DMS79 (cell line): ENCODE results near the gene CHD9.
A peak's percentile ranks its signal among the peaks of the same experiment; 100 is the strongest.
"Not testable (repeated sequence)": the region's sequence is repeated elsewhere in the genome, so short reads cannot be mapped to it uniquely, and the experiment has no call there.

Source experiments
- DNase-seq: peaks from one replicate; lab custom pipeline; 2025; lab: John Stamatoyannopoulos, UW

Gene CHD9, protein sequence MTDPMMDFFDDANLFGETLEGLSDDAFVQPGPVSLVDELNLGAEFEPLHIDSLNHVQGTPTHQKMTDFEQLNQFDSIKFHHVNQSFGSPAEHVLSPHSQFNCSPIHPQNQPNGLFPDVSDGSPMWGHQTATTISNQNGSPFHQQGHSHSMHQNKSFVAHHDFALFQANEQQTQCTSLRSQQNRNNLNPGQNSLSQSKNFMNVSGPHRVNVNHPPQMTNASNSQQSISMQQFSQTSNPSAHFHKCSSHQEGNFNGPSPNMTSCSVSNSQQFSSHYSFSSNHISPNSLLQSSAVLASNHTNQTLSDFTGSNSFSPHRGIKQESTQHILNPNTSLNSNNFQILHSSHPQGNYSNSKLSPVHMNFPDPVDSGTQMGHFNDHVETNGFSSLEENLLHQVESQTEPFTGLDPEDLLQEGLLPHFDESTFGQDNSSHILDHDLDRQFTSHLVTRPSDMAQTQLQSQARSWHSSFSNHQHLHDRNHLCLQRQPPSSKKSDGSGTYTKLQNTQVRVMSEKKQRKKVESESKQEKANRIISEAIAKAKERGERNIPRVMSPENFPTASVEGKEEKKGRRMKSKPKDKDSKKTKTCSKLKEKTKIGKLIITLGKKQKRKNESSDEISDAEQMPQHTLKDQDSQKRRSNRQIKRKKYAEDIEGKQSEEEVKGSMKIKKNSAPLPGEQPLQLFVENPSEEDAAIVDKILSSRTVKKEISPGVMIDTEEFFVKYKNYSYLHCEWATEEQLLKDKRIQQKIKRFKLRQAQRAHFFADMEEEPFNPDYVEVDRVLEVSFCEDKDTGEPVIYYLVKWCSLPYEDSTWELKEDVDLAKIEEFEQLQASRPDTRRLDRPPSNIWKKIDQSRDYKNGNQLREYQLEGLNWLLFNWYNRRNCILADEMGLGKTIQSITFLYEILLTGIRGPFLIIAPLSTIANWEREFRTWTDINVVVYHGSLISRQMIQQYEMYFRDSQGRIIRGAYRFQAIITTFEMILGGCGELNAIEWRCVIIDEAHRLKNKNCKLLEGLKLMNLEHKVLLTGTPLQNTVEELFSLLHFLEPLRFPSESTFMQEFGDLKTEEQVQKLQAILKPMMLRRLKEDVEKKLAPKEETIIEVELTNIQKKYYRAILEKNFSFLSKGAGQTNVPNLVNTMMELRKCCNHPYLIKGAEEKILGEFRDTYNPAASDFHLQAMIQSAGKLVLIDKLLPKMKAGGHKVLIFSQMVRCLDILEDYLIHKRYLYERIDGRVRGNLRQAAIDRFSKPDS (N-terminal part only)

DNA sequence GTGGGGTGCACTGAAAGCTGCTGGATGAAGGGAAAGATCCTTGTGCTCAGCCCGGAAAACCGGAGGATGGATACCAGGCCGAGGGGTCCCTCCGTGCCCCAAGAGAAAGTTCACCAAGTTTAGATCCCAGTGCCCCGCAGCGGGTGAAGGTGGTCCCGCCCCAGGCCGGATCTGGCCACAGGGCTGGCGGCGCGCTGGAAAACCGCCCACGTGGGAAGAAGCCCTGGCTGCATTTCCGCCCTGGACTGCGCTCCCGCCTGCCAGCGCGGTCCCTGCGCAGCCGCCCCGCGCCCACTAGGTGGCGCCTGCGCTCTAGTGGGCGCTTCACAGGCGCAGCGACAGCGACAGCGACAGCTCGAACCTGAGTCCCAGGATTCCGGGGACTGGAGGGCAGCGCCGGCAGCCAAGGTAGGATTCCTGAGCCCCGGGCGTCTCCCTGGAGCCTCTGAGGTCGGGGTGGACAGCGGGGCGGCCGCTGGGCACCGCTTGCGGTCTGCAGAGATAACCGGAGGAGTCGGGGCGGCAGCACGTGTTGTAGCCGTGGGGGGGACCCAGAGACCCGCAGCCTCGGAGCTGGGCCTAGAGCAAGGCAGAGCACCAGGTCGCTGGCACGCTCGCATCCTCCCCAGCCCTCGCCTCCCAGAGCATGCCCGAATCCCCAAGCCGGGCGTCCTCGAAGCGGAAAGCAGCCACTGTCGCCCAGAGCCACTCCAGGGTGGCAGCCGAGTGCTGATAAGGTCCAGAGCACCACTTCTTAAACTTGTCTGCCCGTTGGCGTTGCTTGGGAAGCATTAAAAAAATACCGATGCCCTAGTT lies at the start of gene CHD9:
Gene CHD9, plus strand, starts transcription at position 322 of the 816 bp plus-strand sequence. CDS start 101,099 bp downstream, outside the sequence.
- DNase-seq, result peak; percentile 35

DNA sequence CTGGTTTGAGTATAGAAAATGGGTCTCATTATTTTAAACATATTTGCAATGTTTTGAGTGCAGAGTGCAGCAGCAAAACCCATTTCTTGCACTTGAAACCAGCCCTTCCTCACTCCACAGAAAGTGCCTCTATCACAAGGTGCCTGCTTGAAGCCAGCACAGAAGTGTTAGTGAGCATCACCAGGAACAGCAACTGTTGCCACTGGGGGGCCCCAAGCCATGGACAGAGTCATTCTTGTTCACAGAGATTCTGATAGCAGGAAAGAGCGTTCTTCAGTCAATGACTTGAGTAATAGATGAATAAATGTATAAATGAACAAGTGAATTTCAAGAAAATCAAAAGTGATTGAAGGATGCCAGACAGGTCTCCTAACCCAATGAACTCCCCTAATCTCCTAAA lies 47.7 kb upstream of the CHD9 start:
- no peak for DNase-seq

DNA sequence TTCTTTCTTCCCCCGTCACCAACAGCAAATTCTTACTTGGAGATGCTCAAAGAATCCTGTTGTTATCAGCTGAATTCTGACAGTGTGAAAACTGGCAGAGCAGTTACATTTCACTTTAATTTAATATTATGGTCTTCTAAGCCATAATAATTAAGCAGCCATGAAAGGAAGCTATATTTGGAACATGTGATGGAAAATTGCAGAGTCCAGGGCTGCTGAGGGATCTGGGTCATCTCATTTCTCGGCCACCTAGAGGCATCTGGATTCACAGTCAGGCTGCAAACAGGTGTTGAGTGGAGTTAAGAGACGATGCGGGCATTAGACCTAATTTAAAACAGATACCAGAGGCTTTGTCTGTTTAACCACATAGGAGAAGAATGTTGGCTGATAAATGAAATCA lies 40.5 kb upstream of the CHD9 start:
- DNase-seq, result no peak

DNA sequence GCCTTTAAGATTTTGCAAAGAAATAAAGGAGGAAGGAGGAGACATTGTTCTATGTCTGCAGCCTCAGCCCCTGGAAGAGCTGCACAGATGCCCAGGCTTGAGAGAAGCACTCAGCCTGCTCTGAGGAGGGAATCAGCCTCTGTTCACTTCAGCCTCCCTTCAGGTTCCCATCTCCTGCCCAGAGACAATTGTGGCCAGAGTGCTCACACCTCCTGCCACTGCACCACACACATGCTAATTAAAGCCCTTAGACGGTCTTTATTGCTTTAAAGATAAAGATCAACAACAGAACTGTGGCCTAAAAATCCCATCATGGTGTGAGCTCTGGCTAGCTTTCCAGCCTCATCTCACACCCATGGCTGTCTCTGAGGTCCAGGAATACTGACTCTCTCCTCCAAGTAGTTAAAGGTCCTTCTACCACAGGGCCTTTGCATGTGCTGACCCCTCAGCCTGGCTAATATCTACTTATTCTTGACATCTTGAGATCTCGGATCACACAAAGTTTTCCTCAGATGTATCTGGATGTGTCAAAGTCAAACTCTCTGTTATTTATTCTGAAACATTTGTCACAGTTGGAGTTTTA lies 35.9 kb upstream of the CHD9 start:
- no peak for DNase-seq

DNA sequence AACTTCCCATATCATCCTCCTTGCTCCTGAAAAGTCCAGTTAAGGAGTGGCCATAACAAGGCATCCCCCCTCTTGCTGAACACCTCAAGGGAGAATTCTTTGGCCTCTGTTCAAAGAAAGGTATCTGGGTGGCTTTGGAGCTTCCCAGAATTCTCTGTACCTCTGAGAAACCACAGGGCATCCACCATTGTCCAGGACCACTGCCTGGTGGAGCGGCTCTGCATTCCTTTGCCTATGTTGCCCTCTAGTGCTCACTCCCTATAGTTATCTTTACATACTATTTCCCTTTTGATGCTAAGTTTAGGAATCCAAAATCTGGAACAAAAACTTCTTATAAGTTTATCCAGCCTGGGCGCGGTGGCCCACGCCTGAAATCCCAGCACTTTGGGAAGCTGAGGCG lies 32.4 kb upstream of the CHD9 start:
- peak; percentile 18 for DNase-seq

DNA sequence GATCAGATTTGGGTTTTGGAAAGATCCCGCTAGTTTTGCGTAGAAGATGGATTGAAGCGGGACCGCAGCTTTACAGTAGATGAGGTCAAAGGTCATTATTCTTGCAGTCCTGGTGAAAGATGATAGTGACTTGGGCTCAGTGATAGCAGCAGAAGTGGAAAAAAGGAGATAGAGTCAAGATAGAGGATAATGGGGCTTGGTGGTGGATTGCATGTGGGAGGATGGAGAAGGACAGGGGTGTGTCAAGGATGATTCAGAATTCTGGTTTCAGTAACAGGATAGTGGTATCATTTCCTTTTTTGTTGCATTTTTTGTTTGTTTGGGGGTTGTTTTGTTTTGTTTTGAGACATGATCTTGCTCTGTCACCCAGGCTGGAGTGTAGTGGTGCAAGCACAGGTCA lies 30.7 kb upstream of the CHD9 start:
- no peak for DNase-seq

DNA sequence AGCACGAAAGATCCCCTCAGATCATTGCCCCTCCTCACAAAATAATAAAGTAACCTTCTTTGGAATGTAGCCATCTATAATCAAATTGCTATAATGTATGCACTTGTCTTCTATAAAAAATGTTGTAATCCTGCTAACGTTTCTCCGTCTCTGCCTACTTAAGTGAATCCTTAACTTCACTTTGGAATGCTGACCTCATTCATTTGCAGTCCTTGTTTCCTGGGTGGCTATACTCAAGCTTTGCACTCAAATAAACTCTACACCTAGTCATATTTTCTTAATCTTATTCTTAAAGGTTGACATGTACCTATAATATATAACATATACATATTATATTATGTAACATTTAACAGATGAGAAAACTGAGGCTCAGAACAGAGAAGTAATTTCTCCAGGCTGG lies 24.8 kb upstream of the CHD9 start:
- no peak for DNase-seq

DNA sequence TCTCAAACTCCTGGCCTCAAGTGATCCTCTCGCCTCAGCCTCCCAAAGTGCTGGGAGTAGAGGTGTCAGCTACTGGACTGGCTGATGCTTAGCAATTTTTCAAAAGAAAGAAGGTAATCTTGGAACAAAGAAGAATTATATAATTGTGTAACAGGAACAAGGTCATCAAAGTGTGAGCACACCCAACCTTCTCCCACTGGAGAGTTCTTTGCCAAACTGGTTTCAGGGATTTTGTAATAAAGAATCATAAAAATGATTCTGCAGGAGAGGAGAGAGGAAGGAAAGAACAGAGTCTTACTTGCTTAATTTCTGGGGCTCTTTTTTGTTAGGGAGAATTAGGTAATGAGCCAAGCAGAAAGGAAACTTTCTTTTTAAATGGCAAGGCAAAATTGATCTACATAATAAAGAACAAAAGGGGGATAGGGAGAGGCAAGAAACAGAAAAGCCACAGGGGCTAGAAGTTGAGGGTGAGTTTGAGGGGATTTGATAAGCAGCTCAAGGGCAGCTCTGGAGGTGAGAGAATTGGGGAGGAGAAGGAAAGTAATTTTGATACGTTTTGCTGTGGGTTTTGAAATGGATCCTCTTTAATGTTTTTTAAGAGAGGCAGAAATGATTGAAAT lies 23.4 kb upstream of the CHD9 start:
- DNase-seq, result no peak

DNA sequence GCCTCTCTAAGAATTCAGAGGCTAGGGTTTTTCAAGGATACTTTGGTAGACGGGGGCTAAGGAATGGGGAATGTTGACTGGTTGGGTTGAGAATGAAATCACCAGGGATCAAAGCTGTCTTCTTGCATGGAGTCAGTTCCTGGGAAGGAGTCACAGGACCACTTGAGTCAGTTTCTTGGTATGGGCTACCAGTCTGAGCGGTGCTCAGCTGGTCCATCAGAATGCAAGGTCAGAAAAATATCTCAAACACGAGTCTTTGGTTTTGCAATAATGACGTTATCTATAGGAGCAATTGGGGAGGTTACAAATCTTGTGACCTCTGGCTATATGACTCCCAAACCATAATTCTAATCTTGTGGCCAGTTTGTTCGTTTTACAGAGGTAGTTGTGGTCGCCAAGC lies 20.5 kb upstream of the CHD9 start:
- no peak for DNase-seq

DNA sequence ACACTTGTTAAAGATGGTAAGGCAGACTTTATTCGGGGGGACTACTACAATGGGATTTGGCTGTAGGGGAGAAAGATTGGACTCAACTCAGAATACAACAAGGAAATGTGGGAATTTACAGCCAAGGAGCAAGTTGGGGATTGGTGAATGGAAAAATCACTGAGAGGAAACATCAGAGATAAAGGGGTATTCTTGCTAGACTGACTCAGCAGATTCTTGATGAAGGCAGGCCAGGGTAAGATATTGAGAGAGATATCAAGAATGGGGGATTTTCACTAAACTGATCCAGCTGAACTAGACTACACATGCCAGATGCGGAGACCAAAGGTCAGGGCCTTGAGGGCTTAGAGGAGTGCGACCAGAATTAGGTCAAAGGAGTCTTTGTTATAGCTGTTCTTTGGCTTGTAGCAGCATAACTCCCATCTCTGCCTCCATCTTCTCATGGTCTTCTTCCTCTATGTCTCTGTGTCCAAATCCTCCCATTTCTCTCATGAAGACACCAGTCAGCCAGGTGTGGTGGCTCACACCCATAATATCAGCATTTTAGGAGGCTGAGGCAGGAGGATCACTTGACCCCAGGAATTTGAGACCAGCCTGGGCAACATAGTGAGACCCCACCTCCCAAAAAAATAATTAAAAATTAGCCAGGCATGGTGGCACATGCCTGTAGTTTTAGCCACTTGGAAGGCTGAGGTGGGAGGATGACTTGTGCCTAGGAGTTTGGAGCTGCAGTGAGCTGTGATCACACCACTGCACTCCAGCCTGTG lies 19.4 kb upstream of the CHD9 start:
- DNase-seq, result no peak

DNA sequence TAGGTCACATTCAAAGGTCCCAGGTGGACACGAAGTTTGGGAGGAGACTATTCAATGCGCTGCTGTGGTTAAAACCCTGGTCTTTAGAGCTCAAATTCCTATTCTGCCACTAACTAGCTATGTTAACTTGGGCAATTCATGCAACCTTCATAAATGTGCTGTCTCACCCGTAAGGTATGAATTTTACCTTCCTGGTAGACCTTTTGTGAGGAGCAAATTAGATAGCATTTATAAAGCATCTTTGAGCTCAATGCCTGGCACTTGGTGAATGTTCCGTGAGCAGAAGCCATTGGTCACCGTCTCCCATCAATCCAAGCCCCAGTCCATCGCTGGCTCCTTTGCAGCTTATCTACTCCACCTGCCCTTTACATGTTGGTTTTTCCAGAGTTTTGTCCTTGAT lies 18.7 kb upstream of the CHD9 start:
- no peak for DNase-seq

DNA sequence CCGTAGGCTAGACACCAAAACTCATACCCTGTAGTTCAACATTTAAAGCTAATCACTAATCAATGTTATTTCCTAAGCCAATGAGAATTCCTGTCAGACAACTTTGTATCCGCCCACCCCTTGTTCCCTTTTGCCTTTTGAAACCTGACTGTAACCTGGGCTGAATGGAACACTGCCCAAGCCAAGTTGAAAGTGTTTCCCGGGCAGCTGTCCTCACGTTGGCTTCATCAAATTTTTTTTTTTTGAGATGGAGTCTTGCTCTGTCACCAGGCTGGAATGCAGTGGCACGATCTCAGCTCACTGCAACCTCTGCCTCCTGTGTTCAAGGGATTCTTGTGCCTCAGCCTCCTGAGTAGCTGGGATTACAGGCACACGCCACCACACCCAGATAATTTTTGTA lies 18.1 kb upstream of the CHD9 start:
- DNase-seq, result not testable (repeated sequence)

DNA sequence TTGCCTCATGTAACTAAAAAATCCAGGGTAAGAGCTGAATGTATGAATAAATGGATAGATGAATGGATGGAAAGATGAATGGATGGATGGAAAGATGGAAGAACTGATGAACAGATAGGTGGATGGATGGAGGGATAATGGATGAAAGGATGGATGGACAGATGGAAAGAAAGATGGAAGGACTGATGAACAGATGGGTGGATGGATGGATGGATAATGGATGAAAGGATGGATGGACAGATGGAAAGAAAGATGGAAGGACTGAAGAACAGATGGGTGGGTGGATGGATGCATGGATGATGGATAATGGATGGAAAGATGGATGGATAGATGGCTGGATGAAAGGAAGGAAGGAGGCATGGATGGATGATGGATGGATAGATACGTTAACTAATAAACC lies 14.0 kb upstream of the CHD9 start:
- no peak for DNase-seq

DNA sequence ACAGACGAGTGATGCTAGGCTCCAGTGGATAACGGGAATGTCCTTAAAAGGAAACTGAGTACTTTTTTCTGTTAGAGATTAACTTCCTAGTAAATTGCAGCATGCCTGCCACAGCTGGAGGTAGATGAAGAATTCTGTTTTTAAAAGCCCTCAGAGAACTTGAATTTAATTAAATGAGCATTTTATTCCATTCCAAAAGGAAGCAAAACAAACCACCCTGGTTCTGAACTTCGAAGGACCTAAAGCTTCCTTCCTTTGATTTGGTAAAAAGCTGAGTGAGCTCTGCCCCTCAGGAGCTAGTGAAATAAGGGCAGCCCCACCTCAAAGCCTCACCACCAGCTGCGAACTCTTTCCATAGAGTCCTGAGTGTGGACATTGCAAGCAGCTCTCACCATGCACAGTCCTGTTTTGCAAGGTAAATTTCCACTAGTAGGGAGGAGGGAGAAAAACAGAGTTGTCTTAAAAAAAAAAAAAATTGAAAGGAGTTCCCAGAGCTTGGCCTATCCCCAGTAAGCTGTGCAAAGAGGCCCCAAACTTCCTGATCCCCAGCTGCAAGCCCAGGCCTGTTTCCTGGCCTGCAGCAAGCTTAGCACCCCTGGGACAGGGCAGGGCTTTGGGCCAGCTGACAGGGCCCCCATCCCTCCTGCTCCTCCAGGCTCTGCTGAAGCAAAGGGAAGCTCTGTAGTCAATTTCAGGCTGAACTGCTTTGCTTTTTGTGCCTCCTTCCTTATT lies 13.3 kb upstream of the CHD9 start:
- DNase-seq, result no peak

DNA sequence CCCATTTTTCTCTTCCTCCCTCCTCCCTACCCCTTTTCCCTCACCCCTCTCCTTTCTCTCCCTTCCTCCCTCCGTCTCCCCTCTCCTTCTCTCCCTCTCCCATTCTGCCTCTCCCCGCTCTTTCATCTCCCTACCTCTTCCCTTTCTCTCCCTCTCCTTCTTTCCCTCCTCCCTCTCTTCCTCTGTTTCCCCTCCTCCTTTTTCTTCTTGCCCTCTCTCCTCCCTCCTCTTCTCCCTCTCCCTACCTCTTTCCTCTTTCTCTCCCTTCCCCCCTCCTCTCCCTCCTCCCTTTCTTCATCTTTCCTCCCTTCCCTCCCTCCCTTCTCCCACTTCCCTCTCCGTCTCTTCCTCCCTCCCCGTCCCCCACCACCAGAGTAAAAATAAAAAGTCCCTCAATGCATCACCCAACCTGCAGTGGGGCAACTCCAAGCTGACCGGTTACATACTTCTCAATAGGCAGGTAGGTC lies 12.5 kb upstream of the CHD9 start:
- DNase-seq, result no peak

DNA sequence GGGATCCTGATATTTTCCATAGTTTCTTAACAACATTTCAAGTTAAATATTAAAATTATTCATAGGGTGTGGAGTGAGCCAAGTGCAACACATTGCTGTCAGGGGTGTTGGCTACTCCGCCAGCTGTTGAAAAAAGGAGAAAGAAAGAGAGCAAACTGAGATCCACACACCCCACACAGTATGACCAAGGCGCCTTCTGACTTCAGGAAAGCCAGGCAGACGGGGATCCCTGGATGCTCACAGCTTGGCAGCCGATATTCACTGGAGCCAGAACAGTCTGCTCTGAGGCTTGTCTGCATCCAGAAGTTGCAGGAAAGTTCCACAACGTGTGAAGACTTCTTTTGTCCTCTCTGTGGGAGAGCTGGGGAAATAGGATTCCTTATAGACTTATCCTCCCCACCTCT lies 11.4 kb upstream of the CHD9 start:
- DNase-seq, result no peak

DNA sequence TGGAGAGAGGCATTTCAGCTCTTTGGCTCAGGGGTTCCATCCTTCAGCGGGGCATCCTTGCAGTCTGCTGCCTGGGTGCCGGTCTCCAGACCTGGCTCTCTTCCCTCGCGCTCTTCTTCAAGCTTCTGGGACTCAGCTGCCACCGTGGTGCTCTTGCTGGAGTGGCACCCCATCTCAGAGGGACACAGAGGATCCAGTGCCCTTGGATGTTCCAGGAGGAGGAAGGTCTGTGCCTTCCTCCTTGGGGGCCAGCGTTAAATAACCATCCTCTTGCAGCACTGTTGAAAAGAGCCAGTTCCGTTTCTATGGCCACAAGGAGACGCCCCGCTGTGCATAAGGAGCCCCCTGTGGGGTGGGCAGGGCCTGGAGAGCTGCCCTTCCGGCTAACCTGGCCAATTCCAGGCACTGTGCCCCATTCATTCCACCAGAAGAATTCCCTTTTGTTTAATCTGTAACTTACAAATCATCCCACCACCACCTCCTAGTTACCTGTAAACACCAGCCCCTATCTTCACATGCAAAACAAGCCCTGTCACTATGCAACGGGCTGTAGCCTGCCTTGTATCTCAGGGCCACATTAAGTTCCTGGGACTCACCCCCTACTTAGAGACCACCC lies 10.7 kb upstream of the CHD9 start:
- no peak for DNase-seq

DNA sequence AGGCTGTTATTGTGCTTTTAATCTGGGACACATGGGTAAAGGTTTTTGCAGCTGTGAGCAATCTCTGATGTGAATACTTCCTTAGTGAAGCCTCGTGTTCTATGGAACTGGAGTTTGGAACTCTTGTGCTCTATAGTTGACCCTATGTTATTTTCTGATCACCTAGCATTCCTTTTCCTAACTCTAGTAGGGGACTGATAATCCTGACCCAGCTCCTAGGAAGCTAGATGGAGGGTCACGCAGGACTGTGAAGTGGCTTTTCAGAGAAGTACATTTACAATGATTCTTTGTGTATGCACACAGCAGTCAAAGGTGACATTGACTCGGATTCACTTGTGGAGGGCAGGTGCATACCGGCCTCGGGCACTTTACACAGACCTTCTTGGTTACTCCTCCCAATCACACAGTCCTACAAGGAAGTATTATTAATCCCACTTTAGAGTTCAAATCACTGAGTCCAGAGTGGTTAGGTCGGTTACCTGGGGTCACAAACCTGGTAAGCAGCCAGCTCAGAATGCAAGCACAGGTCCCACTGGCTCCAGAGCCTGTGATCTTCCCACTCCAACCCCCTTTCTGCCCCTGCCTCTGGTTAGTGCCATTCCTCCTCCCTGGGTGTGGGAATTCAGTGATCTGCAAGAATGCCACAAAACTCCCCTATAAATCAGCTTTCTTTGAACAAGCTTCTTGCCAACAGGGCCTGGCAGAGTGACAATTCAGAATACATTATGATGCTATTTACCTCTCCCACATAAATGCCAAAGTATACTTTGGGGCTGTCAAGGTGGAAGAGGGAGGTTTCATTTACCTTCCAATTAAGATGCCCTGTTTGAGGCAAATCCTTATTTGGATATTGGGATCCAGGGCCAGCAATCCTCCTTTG lies 9.2 kb upstream of the CHD9 start:
- no peak for DNase-seq
